H1 (cell line): ENCODE measurements around the gene PPP4R1. TPM values are rescaled to one million over a fixed set of nuclear protein-coding genes. Genes with fewer than 3 reads are reported as not detected.
A peak's percentile ranks its signal among the peaks of the same experiment; 100 is the strongest.

Source experiments
- CTCF ChIA-PET: fragments of 300-600 bp; sonication (Branson Sonifier 250); formaldehyde crosslinking; loops from one replicate; lab custom pipeline; 2021; ENCODE audit not compliant: partially characterized antibody; lab: Charles Lee
- POLR2A ChIA-PET: fragments of 300-600 bp; sonication (Branson Sonifier 250); formaldehyde crosslinking; loops from one replicate; lab custom pipeline; 2021; ENCODE audit warnings: inconsistent platforms; ENCODE audit not compliant: partially characterized antibody; lab: Charles Lee
- DNase-seq, 2 experiments: peaks; one replicate each; pipeline versions ENCODE4 v3.0.0 to v3.0.0-alpha.2; 2010 to 2022; ENCODE audit warnings: low spot score in 2 of 2, low read depth in 1 of 2, mixed read lengths in 1 of 2
- FAIRE-seq: peaks from 2 replicates; lab custom pipeline; 2011; peaks lifted over from hg19 to GRCh38; lab: Jason Lieb, UNC
- H2AFZ ChIP-seq: 2 replicates; pipeline ENCODE4 v1.8.1; 2012; ENCODE audit warnings: low read length, inconsistent platforms
- H2AK5ac ChIP-seq: 2 replicates; pipeline ENCODE4 v1.6.1; 2013; ENCODE audit warnings: low read depth, low read length
- H2BK120ac ChIP-seq: replicated peaks from 2 replicates; pipeline ENCODE3; 2013; ENCODE audit warnings: low read depth, low read length, inconsistent platforms
- H2BK12ac ChIP-seq: 2 replicates; pipeline ENCODE4 v1.6.1; 2013; ENCODE audit warnings: low read depth, low read length
- H2BK15ac ChIP-seq: 2 replicates; pipeline ENCODE4 v1.6.1; 2013; ENCODE audit warnings: low read length
- H2BK20ac ChIP-seq: 2 replicates; pipeline ENCODE4 v1.6.1; 2013; ENCODE audit warnings: low read length
- H2BK5ac ChIP-seq: 2 replicates; pipeline ENCODE4 v1.6.1; 2013; ENCODE audit warnings: low read depth, low read length
- H3K14ac ChIP-seq: 2 replicates; pipeline ENCODE4 v1.6.1; 2013; ENCODE audit warnings: inconsistent platforms; ENCODE audit not compliant: insufficient read length
- H3K18ac ChIP-seq: 2 replicates; pipeline ENCODE4 v1.6.1; 2013; ENCODE audit warnings: low read length; ENCODE audit errors: extremely low read depth
- H3K23ac ChIP-seq: 2 replicates; pipeline ENCODE4 v1.6.1; 2013; ENCODE audit warnings: inconsistent platforms; ENCODE audit not compliant: insufficient read length
- H3K23me2 ChIP-seq: 2 replicates; pipeline ENCODE4 v1.6.1; 2013; ENCODE audit warnings: low read depth, low read length
- H3K27ac ChIP-seq: 2 replicates; pipeline ENCODE4 v1.6.1; 2011; ENCODE audit warnings: low read depth, low read length, inconsistent platforms
- H3K27me3 ChIP-seq, 4 experiments: replicated peaks in 1 of 4; 1 replicate in 1 of 4; 2 replicates in 3 of 4; pipeline versions ENCODE4 v1.6.1 to v1.8.1; 2011 to 2013; ENCODE audit warnings: low read length in 3 of 4, mild to moderate bottlenecking in 3 of 4, inconsistent platforms in 2 of 4, mixed read lengths in 2 of 4, moderate library complexity in 1 of 4; ENCODE audit not compliant: control insufficient read depth in 3 of 4, insufficient read depth in 3 of 4; ENCODE audit errors: extremely low read depth in 1 of 4
- H3K36me3 ChIP-seq, 4 experiments: 2 replicates each; pipeline versions ENCODE4 v1.6.1 to v1.8.1; 2011 to 2013; ENCODE audit warnings: mild to moderate bottlenecking in 4 of 4, low read length in 3 of 4, moderate library complexity in 2 of 4, control low read depth in 1 of 4, inconsistent platforms in 1 of 4; ENCODE audit not compliant: insufficient read depth in 4 of 4, control insufficient read depth in 2 of 4
- H3K4ac ChIP-seq: replicated peaks from 2 replicates; pipeline ENCODE3; 2013; ENCODE audit warnings: low read length, low read depth, mixed read lengths, inconsistent platforms; ENCODE audit not compliant: insufficient read length
- H3K4me1 ChIP-seq, 4 experiments: replicated peaks in 1 of 4; 1 replicate in 1 of 4; 2 replicates in 3 of 4; pipeline versions ENCODE4 v1.6.1 to v1.8.1; 2011 to 2013; ENCODE audit warnings: low read length in 3 of 4, inconsistent platforms in 2 of 4, mixed read lengths in 1 of 4; ENCODE audit not compliant: insufficient read depth in 4 of 4, control insufficient read depth in 3 of 4
- H3K4me2 ChIP-seq, 2 experiments: 2 replicates each; pipeline versions ENCODE4 v1.6.1 to v1.8.1; 2011 to 2013; ENCODE audit warnings: low read depth in 2 of 2, low read length in 2 of 2, control low read depth in 1 of 2, inconsistent platforms in 1 of 2, mild to moderate bottlenecking in 1 of 2; ENCODE audit not compliant: insufficient read depth in 1 of 2
- H3K4me3 ChIP-seq, 4 experiments: fragments of 200-600, 300-600 bp in 1 of 4; sonication (generic), shearing (Covaris generic), sonication (Bioruptor Twin) in 1 of 4; 2 replicates each; pipeline versions ENCODE4 v1.5.1 to v1.8.1; 2011 to 2016; ENCODE audit warnings: low read length in 4 of 4, low read depth in 3 of 4, control low read depth in 2 of 4, inconsistent platforms in 2 of 4, mild to moderate bottlenecking in 2 of 4, mixed read lengths in 1 of 4, moderate library complexity in 1 of 4; ENCODE audit not compliant: insufficient read depth in 2 of 4; ENCODE audit errors: extremely low read depth in 1 of 4
- H3K56ac ChIP-seq: replicated peaks from 2 replicates; pipeline ENCODE3; 2013; ENCODE audit warnings: low read depth, mild to moderate bottlenecking, mixed read lengths, low read length, inconsistent platforms; ENCODE audit not compliant: insufficient read length
- H3K79me1 ChIP-seq: 2 replicates; pipeline ENCODE4 v1.6.1; 2013; ENCODE audit warnings: low read depth, low read length, control low read depth
- H3K79me2 ChIP-seq, 2 experiments: 2 replicates each; pipeline versions ENCODE4 v1.6.1 to v1.8.1; 2012 to 2013; ENCODE audit warnings: low read length in 2 of 2, mild to moderate bottlenecking in 2 of 2, inconsistent platforms in 1 of 2; ENCODE audit not compliant: insufficient read depth in 2 of 2, control insufficient read depth in 1 of 2
- H3K9ac ChIP-seq, 4 experiments: replicated peaks in 1 of 4; 1 replicate in 1 of 4; 2 replicates in 3 of 4; pipeline versions ENCODE4 v1.6.1 to v1.8.1; 2011 to 2013; ENCODE audit warnings: low read depth in 3 of 4, low read length in 3 of 4, control low read depth in 2 of 4, mild to moderate bottlenecking in 2 of 4, moderate library complexity in 2 of 4, inconsistent platforms in 1 of 4; ENCODE audit errors: extremely low read depth in 1 of 4
- H3K9me3 ChIP-seq, 2 experiments: 2 replicates each; pipeline versions ENCODE4 v1.6.1 to v1.8.1; 2012 to 2013; ENCODE audit warnings: mild to moderate bottlenecking in 2 of 2, moderate library complexity in 2 of 2, control low read depth in 1 of 2, inconsistent platforms in 1 of 2, low read depth in 1 of 2, low read length in 1 of 2, mixed read lengths in 1 of 2; ENCODE audit not compliant: insufficient read depth in 2 of 2
- H4K20me1 ChIP-seq, 2 experiments: replicated peaks in 1 of 2; 2 replicates each; pipeline versions ENCODE3 to v1.8.1; 2011 to 2013; ENCODE audit warnings: inconsistent platforms in 2 of 2, low read length in 2 of 2, mild to moderate bottlenecking in 1 of 2; ENCODE audit not compliant: insufficient read depth in 2 of 2, control insufficient read depth in 1 of 2
- H4K5ac ChIP-seq: 2 replicates; pipeline ENCODE4 v1.6.1; 2013; ENCODE audit warnings: low read length, low read depth, mixed read lengths, inconsistent platforms; ENCODE audit not compliant: insufficient read length
- H4K8ac ChIP-seq: 2 replicates; pipeline ENCODE4 v1.8.0; 2013; ENCODE audit warnings: mild to moderate bottlenecking, moderate library complexity, low read length, inconsistent platforms; ENCODE audit not compliant: insufficient read depth; ENCODE audit errors: extremely low read depth
- H4K91ac ChIP-seq: replicated peaks from 2 replicates; pipeline ENCODE3; 2013; ENCODE audit warnings: low read length, mixed read lengths, inconsistent platforms; ENCODE audit not compliant: insufficient read length
- BACH1 ChIP-seq: IDR thresholded peaks from 2 replicates; pipeline ENCODE4 v1.6.1; 2012; ENCODE audit warnings: low read length, improper control_type of control experiment
- CTBP2 ChIP-seq: IDR thresholded peaks from 2 replicates; pipeline ENCODE4 v1.7.0; 2011; ENCODE audit warnings: borderline replicate concordance, mild to moderate bottlenecking, moderate library complexity, mixed read lengths, low read length; ENCODE audit not compliant: insufficient read depth, insufficient read length
- EGR1 ChIP-seq: IDR thresholded peaks from 2 replicates; pipeline ENCODE4 v1.6.1; 2011; ENCODE audit warnings: low read depth, low read length, borderline replicate concordance
- EZH2 ChIP-seq: fragments of 200-600 bp; sonication (generic); IDR thresholded peaks from 2 replicates; pipeline ENCODE4 v1.7.1; 2012; ENCODE audit warnings: low read depth, mild to moderate bottlenecking, moderate library complexity, low read length, inconsistent platforms; ENCODE audit not compliant: severe bottlenecking
- FOSL1 ChIP-seq: IDR thresholded peaks from 2 replicates; pipeline ENCODE4 v1.6.1; 2011; ENCODE audit warnings: mild to moderate bottlenecking, low read depth, low read length, moderate library complexity; ENCODE audit not compliant: insufficient read depth
- HDAC6 ChIP-seq: IDR thresholded peaks from one replicate; pipeline ENCODE4 v1.7.1; 2012; ENCODE audit warnings: low read depth, mild to moderate bottlenecking, inconsistent platforms, low read length, moderate library complexity
- KDM4A ChIP-seq: IDR thresholded peaks from one replicate; pipeline ENCODE4 v1.7.1; 2012; ENCODE audit warnings: low read depth, mild to moderate bottlenecking, moderate library complexity, low read length, inconsistent platforms; ENCODE audit not compliant: severe bottlenecking
- SAP30 ChIP-seq: fragments of 300-600 bp; sonication (generic); IDR thresholded peaks from 2 replicates; pipeline ENCODE4 v1.7.1; 2012; ENCODE audit warnings: low read length, moderate library complexity, mild to moderate bottlenecking, inconsistent platforms; ENCODE audit not compliant: insufficient read depth, insufficient replicate concordance
- SIX5 ChIP-seq: IDR thresholded peaks from 2 replicates; pipeline ENCODE4 v1.6.1; 2011; ENCODE audit warnings: mild to moderate bottlenecking, low read depth, low read length
- SP2 ChIP-seq: IDR thresholded peaks from 2 replicates; pipeline ENCODE4 v1.6.1; 2012; ENCODE audit warnings: mild to moderate bottlenecking, low read length, inconsistent platforms
- SP4 ChIP-seq: IDR thresholded peaks from 2 replicates; pipeline ENCODE4 v1.6.1; 2012; ENCODE audit warnings: low read length, inconsistent platforms
- SUZ12 ChIP-seq: fragments of 200-600 bp; sonication (generic); IDR thresholded peaks from 2 replicates; pipeline ENCODE4 v1.6.1; 2012; ENCODE audit warnings: mild to moderate bottlenecking, inconsistent platforms, low read length, moderate library complexity, mixed read lengths
- TAF7 ChIP-seq: optimal IDR thresholded peaks from 2 replicates; pipeline ENCODE3; 2011; ENCODE audit warnings: low read depth, mild to moderate bottlenecking, inconsistent platforms, low read length, moderate library complexity, borderline replicate concordance
- WGBS, 2 experiments: shearing (Covaris generic) in 1 of 2; methylation state at CpG; one replicate each; pipeline versions ENCODE4 v1.1.6 to v1.1.7; 2013 to 2015; ENCODE audit warnings: low lambda C conversion rate in 2 of 2, mixed read lengths in 2 of 2, inconsistent platforms in 1 of 2, low coverage in 1 of 2, missing lambda C conversion rate in 1 of 2; ENCODE audit not compliant: insufficient replicate concordance in 2 of 2, insufficient coverage in 1 of 2, insufficient read length in 1 of 2; ENCODE audit errors: extremely low coverage in 1 of 2, missing lambda C conversion rate in 1 of 2; 5-methylcytosine and 5-hydroxymethylcytosine counted together
- polyA plus RNA-seq, 7 experiments: library from polyadenylated mRNA; depleted of rRNA in 3 of 7; stranded (reverse) in 5 of 7; unstranded in 2 of 7; fragments of >200 nt in 5 of 7; fragments of 200-250 nt in 2 of 7; gene quantifications; 1 replicate in 5 of 7; 2 replicates in 1 of 7; 4 replicates in 1 of 7; pipeline versions ENCODE4 v1.2.1 to v1.2.3, GENCODE V29; 2011 to 2013; ENCODE audit warnings: missing spikeins in 2 of 7, mixed read lengths in 2 of 7
- total RNA-seq: library from RNA; stranded (reverse); fragmentation: NEBNext Ultra II Directional; extraction: Animal tissue kit (Norgen Biotek cat#: 25700); gene quantifications from 2 replicates; pipeline ENCODE4 v1.2.1, GENCODE V29; 2021

Gene PPP4R1
- total and polyA plus RNA-seq, 2 of the 8 experiments (the other 6 are each of a cell fraction or from before 2014, with no cell fraction given): 67.4 to 96.1 TPM

GRCh38 chr18:9542924-9543323 is 71.4 kb downstream of the PPP4R1 start:
- no peak overlapping the region for H4K91ac ChIP-seq
- H3K23ac ChIP-seq: no peak overlapping the region
- FAIRE-seq (no peak), DNase-seq (no peak)
- H3K27ac ChIP-seq: no peak overlapping the region
- H3K4me1 ChIP-seq: no peaks in the 10 kb centered on the region; a peak in 1 of 7 replicates
- CTCF ChIA-PET: interaction anchor here (1.2 to 1.6 kb wide), 2 partner anchors 8 to 94 kb away, joined by 3 to 4 read pairs; no protein-coding TSS in a partner anchor
- peaks cover 2% of the 10 kb centered on the region; the same call in 1 of the 2 replicates for H3K23me2 ChIP-seq
- no peak overlapping the region for H2AFZ ChIP-seq
- no peak overlapping the region for H3K18ac ChIP-seq
- no peaks in the 10 kb centered on the region for H3K79me2 ChIP-seq
- peaks cover 10 to 17% (median 12%) of the 10 kb centered on the region in 4 experiments; a peak in 7 of 8 replicates for H3K36me3 ChIP-seq
- TF ChIP-seq TAF7: no peak
- TF ChIP-seq HDAC6: no peak
- TF ChIP-seq BACH1: no peak
- no peak for TF ChIP-seq SP2
- no peak for TF ChIP-seq SP4
- TF ChIP-seq KDM4A: no peak
- no peak for TF ChIP-seq EZH2
- no peak for TF ChIP-seq FOSL1
- no peak for TF ChIP-seq SUZ12
- TF ChIP-seq SAP30: no peak
- TF ChIP-seq EGR1: no peak
- TF ChIP-seq CTBP2: no peak
- no peak for TF ChIP-seq SIX5
- no peak overlapping the region for H3K14ac ChIP-seq
- H3K4ac ChIP-seq: no peak overlapping the region
- H4K20me1 ChIP-seq: no peaks in the 10 kb centered on the region
- no peak overlapping the region for H2BK12ac ChIP-seq
- no peak overlapping the region for H3K9ac ChIP-seq
- H2BK20ac ChIP-seq: no peak overlapping the region
- no peak overlapping the region for H2BK15ac ChIP-seq
- H3K4me3 ChIP-seq: no peak overlapping the region
- H3K56ac ChIP-seq: no peak overlapping the region
- no peak overlapping the region for H2AK5ac ChIP-seq
- H3K4me2 ChIP-seq: no peak overlapping the region
- POLR2A ChIA-PET: interaction anchor here (1.6 kb wide), 1 partner anchor 67 kb away, joined by 5 read pairs; no protein-coding TSS in a partner anchor
- H2BK5ac ChIP-seq: no peak overlapping the region
- peak overlapping the region; percentile 15 for H4K8ac ChIP-seq
- H3K9me3 ChIP-seq: no peaks in the 10 kb centered on the region
- H4K5ac ChIP-seq: no peak overlapping the region
- no peak overlapping the region for H2BK120ac ChIP-seq
- WGBS, 2 experiments: 80% methylated on average over 4 of the region's 4 CpGs; no CpG with 5 or more reads in 1 of the 2 experiments
- no peaks in the 10 kb centered on the region for H3K79me1 ChIP-seq
- no peaks in the 10 kb centered on the region for H3K27me3 ChIP-seq
